Ovary (tissue), 9 donors: ENCODE measurements around the gene NEURL3. TPM values are rescaled to one million over a fixed set of nuclear protein-coding genes. Genes with fewer than 3 reads are reported as not detected.

Experiments
- DNase-seq, 5 donors: peaks; one replicate each; pipeline ENCODE4 v3.0.0-alpha.2; 2019 to 2020
- H3K27ac ChIP-seq, 2 donors: fragments of 200-600 bp; one replicate each; pipeline versions ENCODE4 v1.5.1 to v1.8.0; 2019 to 2022
- H3K27me3 ChIP-seq: fragments of 200-600 bp; one replicate; pipeline ENCODE4 v1.8.0; 2022
- H3K36me3 ChIP-seq: fragments of 200-600 bp; sonication (generic); one replicate; pipeline ENCODE4 v1.5.1; 2019
- H3K4me1 ChIP-seq: one replicate; pipeline ENCODE4 v1.8.1; 2013; ENCODE audit warnings: mild to moderate bottlenecking, moderate library complexity; ENCODE audit not compliant: insufficient read depth
- H3K4me3 ChIP-seq: fragments of 200-600 bp; sonication (generic); one replicate; pipeline ENCODE4 v1.5.1; 2017
- H3K9me3 ChIP-seq, 2 donors: fragments of 200-600 bp in 1 of 2; sonication (generic) in 1 of 2; one replicate each; pipeline versions ENCODE4 v1.5.1 to v1.8.1; 2013 to 2019; ENCODE audit warnings: mild to moderate bottlenecking in 1 of 2, moderate library complexity in 1 of 2
- CTCF ChIP-seq, 3 donors: fragments of 450-650 bp in 2 of 3; fragments of 200-600 bp in 1 of 3; IDR thresholded peaks; one replicate each; pipeline versions ENCODE4 v1.5.1 to v1.8.0; 2016 to 2022; ENCODE audit warnings: antibody characterized with exemption in 3 of 3, mild to moderate bottlenecking in 1 of 3
- EP300 ChIP-seq: sonication (generic); formaldehyde crosslinking; IDR thresholded peaks from one replicate; pipeline ENCODE4 v1.6.1; 2017; ENCODE audit warnings: antibody characterized with exemption
- POLR2A ChIP-seq: fragments of 450-650 bp; IDR thresholded peaks from one replicate; pipeline ENCODE4 v1.6.1; 2017; ENCODE audit warnings: antibody characterized with exemption, mild to moderate bottlenecking, moderate library complexity
- WGBS, 3 donors: extraction: QIAGEN DNeasy Blood & Tissue Kit in 1 of 3; methylation state at CpG; one replicate each; pipeline versions ENCODE4 v1.1.5 to v1.1.7; 2013 to 2017; 5-methylcytosine and 5-hydroxymethylcytosine counted together
- intact Hi-C, 4 donors: fragments of 100-400 bp; cut with DNase I; formaldehyde crosslinking; loops; one replicate each; pipeline versions ENCODE4 v1.11.0 to v1.15.1; 2022 to 2023
- polyA plus RNA-seq, 2 donors: library from polyadenylated mRNA; stranded (reverse); fragments of 200-250 nt in 1 of 2; fragments of 350-450 nt in 1 of 2; fragmentation: Illumina TruSeq in 1 of 2; extraction: RNeasy Lipid Tissue Mini Kit (QIAGEN cat#74804) in 1 of 2; gene quantifications; one replicate each; pipeline ENCODE4 v1.2.3, GENCODE V29; 2013 to 2014
- total RNA-seq, 7 donors: library from RNA; depleted of rRNA in 2 of 7; stranded (reverse); fragments of >200 nt in 2 of 7; fragmentation: NEBNext Ultra II Directional in 3 of 7; extraction: Animal tissue kit (Norgen Biotek cat#: 25700) in 3 of 7; gene quantifications; one replicate each; pipeline versions ENCODE4 v1.1.0 to v1.2.4, GENCODE V29; 2016 to 2023
- donor health status: DM: no; HTN: no; CAD: no; lungs with moderate emphysema.
- donor health status: DM: no; HTN: no; CAD: no.
- donor health status: Bipolar disorder and iron deficiency.
- donor health status: DM: yes; HTN: yes; CAD: no.
- donor health status: DM: no; HTN: no; CAD: no.
- donor health status: DM: yes; HTN: yes; CAD: no.

Gene NEURL3
- total and polyA plus RNA-seq, 9 donors = 0.06 TPM; not detected in 8

GRCh38 chr2:96537734-96538486, 32.8 kb upstream of the NEURL3 start:
- intact Hi-C loops = loop anchor here in 2 of 4 donors (10.0 kb wide), 2 partner anchors 97 to 417 kb away; partner anchors contain the start of gene KANSL3 (in 1 of the 2)
- H3K4me3 ChIP-seq = peak overlapping the region; percentile 72
- peaks cover 8% of the 10 kb centered on the region for H3K4me1 ChIP-seq
- no peaks in the 10 kb centered on the region for H3K36me3 ChIP-seq
- peak in 1 of 5 donors; percentile 42 for DNase-seq
- peak overlapping the region; percentile 99 for H3K27ac ChIP-seq
- no peaks in the 10 kb centered on the region for H3K27me3 ChIP-seq
- no peaks in the 10 kb centered on the region for H3K9me3 ChIP-seq
- TF ChIP-seq CTCF (IDR thresholded peaks at IDR 0.05) (no peak), POLR2A (no peak)
- WGBS, 3 donors = 26 to 34% (median 27%) methylated on average over 17 to 36 of the region's 36 CpGs

GRCh38 chr2:96537066-96537733, 32.0 kb upstream of the NEURL3 start:
- H3K4me3 ChIP-seq = peak overlapping the region; percentile 72
- no peaks in the 10 kb centered on the region for H3K36me3 ChIP-seq
- no peaks in the 10 kb centered on the region for H3K27me3 ChIP-seq
- H3K27ac ChIP-seq = peak overlapping the region; percentile 99
- peaks cover 13% of the 10 kb centered on the region for H3K4me1 ChIP-seq
- intact Hi-C loops = loop anchor here in 2 of 4 donors (10.0 kb wide), 2 partner anchors 98 to 418 kb away; partner anchors contain the start of gene KANSL3 (in 1 of the 2)
- 0 to 1% (median 0%) methylated on average over 55 to 61 of the region's 61 CpGs for WGBS, 3 donors
- H3K9me3 ChIP-seq = no peaks in the 10 kb centered on the region
- TF ChIP-seq CTCF (IDR thresholded peaks at IDR 0.05) (peak in 1 of 3 donors; percentile 14), POLR2A (no peak), EP300 (no peak)
- peak in 4 of 5 donors; percentile 43 to 71 (median 69) for DNase-seq

GRCh38 chr2:96536445-96537065, 31.4 kb upstream of the NEURL3 start, which contains the start of gene ARID5A:
Gene ARID5A (plus strand): TSS chr2:96536752. CDS start chr2:96536827, 75 bp downstream.
- peak; percentile 16 to 71 (median 57) for TF ChIP-seq CTCF (IDR thresholded peaks at IDR 0.05)
- peak; percentile 97 for TF ChIP-seq POLR2A
- no peak for TF ChIP-seq EP300
- peaks cover 13% of the 10 kb centered on the region for H3K4me1 ChIP-seq
- H3K27ac ChIP-seq = peak within 1 kb of the TSS; percentile 99
- no peaks in the 10 kb centered on the region for H3K27me3 ChIP-seq
- no peaks in the 10 kb centered on the region for H3K36me3 ChIP-seq
- intact Hi-C loops = loop anchor here in 2 of 4 donors (10.0 kb wide), 2 partner anchors 98 to 418 kb away; partner anchors contain the start of gene KANSL3 (in 1 of the 2)
- WGBS, 3 donors = 1 to 2% (median 1%) methylated on average over 46 to 69 of the region's 69 CpGs
- DNase-seq = peak; percentile 92 to 96 (median 95)
- H3K4me3 ChIP-seq = peak within 1 kb of the TSS; percentile 72
- no peaks in the 10 kb centered on the region for H3K9me3 ChIP-seq

- H3K4me1 ChIP-seq = peaks cover 14% of the 10 kb centered on the region
- H3K27me3 ChIP-seq = no peaks in the 10 kb centered on the region
- TF ChIP-seq EP300 = no peak
- TF ChIP-seq POLR2A = no peak
- TF ChIP-seq CTCF (IDR thresholded peaks at IDR 0.05) = no peak
- WGBS, 3 donors = 85 to 91% (median 88%) methylated on average over 4 of the region's 4 CpGs
- intact Hi-C loops = loop anchor here in 2 of 4 donors (10.0 kb wide), 2 partner anchors 99 to 419 kb away; partner anchors contain the start of gene KANSL3 (in 1 of the 2)
- H3K9me3 ChIP-seq = no peaks in the 10 kb centered on the region
- H3K36me3 ChIP-seq = no peaks in the 10 kb centered on the region
- no peak overlapping the region for H3K27ac ChIP-seq
- peak in 1 of 5 donors; percentile 28 for DNase-seq
- no peak overlapping the region for H3K4me3 ChIP-seq
Observed at GRCh38 chr2:96535331-96535730, 30.2 kb upstream of the NEURL3 start.
